Medulla oblongata (tissue), 1 donor: ENCODE measurements around the gene RRP15.

Source experiments
- DNase-seq: peaks from one replicate; pipeline ENCODE4 v3.0.0-alpha.2; 2015; ENCODE audit errors: extremely low spot score

RRP15 gene

DNA sequence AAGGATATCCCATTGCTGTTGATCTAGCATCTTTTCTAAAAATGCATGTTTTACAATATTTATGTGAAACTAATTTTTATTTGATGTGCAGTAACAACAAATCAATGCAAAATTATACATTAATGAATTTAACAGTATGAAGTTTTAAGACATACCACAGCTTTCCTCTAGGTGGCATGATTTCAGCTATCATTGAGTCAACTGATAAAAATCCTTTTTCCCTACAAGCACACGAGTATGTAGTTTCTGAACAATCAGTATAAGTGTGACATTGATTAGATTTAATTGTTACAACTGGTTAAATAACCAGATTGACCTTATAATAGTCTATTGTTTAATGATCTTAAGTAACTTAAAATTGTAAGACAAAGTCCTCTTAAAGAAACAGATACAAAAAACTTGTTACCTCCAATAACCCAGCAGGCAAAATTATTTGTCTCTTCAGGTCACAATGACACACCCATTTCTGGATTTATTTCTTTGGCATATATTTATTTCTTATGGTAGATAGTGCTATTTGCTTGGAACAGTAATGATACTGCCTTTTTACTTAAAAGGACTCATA lies 54.3 kb downstream of the RRP15 start:
- DNase-seq: peak; percentile 75

DNA sequence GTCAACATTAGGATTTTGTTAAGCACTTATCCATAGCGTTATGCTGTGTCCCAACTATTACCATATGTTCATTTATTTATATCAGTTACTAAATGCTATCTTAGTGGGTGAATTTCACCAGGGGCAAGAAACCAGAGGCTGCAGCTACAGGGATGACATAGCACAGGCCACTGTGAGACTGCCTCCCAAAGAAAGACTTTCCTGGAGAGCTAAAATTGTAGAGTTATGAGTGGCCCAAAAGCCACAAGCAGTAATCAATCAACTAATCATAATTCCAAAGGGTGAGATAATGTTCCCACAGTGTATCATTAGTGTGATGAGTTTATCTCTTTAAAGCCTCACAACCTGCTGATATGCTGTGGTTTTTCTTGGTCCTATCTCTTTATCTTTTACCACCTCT lies 56.2 kb downstream of the RRP15 start:
- DNase-seq: no peak

GRCh38 chr1:218342091-218342490 lies 57.0 kb downstream of the RRP15 start:
- no peak for DNase-seq

DNA sequence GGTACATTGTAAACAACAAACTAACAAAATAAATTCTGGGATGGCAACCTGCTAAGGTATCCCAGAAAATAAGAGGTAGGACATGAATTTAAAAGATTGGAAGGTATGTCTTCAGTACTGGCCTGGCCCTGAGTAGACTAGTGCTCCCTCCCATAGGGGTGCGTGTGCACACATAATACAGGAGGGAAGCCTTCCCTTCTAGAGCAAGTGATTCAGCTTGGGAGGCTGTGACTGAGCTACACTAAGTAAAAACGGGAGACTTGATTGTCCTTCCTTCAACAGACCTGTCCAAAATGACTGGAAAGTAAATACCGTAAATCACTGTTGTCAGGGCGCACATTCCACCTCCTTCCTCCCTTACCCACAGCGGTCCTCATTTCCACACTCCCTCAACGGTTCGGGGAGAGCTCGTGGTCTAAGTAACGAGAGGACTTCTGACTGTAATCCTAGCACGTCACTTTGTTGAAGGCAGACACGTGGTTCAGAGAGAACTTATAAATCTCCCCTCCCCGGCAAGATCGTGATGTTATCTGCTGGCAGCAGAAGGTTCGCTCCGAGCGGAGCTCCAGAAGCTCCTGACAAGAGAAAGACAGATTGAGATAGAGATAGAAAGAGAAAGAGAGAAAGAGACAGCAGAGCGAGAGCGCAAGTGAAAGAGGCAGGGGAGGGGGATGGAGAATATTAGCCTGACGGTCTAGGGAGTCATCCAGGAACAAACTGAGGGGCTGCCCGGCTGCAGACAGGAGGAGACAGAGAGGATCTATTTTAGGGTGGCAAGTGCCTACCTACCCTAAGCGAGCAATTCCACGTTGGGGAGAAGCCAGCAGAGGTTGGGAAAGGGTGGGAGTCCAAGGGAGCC lies 60.0 kb downstream of the RRP15 start, which contains the start of gene TGFB2:
TSS of gene TGFB2 (plus strand) at position 523 of the 859 bp plus-strand sequence. CDS start 1,366 bp downstream, outside the sequence.
- peak; percentile 88 for DNase-seq

GRCh38 chr1:218345673-218346390 lies 60.7 kb downstream of the RRP15 start:
- peak; percentile 52 for DNase-seq

GRCh38 chr1:218346391-218347204 lies 61.5 kb downstream of the RRP15 start:
- peak; percentile 47 for DNase-seq

DNA sequence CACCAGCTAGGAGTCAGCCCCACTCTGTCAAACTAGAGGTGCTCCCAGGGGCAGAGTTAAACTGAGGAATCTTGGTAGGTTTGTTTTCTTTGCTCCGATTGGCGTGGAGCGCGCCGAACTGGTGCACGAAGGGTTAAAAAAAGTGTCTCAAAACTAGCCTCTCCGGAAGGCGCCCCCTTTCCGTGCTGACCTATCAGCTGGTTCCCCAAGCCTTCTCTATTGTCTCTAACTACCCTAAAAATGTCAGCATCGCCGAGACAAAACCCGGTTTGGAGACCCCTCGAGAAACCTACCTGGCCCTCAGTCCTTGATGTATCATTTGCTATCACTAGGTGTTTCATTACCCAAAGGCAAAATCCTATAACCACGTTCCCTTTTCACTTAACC lies 62.2 kb downstream of the RRP15 start:
- peak; percentile 58 for DNase-seq

GRCh38 chr1:218347723-218348627 lies 62.9 kb downstream of the RRP15 start:
- peak; percentile 58 for DNase-seq

DNA sequence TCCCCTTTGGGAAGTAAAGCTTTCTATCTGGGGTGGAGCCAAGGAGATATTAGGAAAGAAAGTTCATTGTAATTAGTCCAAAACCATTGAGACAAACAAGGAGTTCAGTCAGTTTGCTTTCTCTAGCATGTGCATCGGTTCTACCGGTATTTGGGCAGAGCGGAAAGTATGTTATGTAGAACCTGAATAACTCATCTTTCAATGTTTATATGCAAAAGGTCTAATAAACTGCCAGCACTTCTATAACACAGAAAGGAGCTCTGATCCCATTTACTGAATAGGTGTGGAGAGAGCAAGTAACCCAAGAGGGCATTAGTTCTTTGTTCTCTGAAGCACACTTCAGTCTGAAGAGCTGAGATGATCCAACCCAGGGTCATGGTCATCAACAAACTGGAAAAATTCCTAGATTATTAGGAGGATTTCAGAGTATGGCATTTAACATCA lies 63.6 kb downstream of the RRP15 start:
- DNase-seq: peak; percentile 41

- peak; percentile 35 for DNase-seq
Measured at GRCh38 chr1:218349348-218350034, 64.4 kb downstream of the RRP15 start.

GRCh38 chr1:218350035-218350525 lies 65.0 kb downstream of the RRP15 start:
- peak; percentile 30 for DNase-seq

GRCh38 chr1:218350801-218351266 lies 65.7 kb downstream of the RRP15 start:
- peak; percentile 40 for DNase-seq

DNA sequence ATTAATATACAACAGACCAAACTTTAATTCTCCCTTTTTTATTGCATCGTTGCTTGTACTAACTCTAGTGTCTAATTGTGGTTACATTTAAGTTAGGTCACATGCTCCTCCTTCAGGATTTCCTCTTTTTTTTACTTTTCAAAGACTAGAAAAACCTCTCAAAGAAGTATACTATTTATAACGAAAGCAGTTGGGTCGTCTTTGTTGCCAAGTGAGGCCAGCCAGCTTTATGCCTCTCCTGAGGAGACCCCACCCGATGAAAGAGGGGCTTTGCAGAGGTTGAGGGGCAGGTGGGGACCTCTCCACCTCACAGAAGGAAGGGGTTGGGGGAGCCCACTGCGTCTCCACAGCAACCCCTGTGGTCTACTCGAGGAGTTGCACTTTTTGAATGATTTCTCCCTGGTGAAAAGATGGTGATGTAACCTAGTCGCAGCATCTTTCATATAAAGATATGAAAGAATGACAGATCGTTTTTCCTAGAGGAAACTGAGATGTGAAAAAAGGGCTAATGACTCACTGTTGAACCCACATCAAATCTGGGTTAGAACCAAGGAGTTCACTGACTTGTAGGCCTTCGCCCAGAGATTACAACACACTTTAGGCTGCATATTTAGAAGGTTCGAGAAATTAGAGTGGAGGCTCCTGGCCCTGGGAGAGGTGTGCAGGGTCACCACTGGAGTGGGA lies 66.4 kb downstream of the RRP15 start:
- peak; percentile 50 for DNase-seq

DNA sequence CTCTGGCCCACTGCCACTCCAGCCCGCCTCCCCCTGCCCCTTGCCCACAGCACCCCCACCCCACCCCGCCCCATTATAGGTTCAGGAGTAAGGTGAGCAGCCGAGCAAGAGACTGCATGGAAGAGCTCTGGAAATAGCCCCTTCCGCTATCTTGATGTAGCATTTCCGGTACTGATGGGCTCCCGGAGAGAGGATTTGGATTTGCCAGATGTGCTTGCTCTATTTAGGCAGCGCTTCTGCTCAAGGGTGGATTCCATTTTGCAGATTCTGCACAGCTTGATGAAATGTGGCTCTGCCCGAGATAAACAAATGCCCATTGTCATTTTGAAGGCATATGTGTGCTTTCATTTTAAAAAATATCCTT lies 67.0 kb downstream of the RRP15 start:
- DNase-seq: no peak

DNA sequence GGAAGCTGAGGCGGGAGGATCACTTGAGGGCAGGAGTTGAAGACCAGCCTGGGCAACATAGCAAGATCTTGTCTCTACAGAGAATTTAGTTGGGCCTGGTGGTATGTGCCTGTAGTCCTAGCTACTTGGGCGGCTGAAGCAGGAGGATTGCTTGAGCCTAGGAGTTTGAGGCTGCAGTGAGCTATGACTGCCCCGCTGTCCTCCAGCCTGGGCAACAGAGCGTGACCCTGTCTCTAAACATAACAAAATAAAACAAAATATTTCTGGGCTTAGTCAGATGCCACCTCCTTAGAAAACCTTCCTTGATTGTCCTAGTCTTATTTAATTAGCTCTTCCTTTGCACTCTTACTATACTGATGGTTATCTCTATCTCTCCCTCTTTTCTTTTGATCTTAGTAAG lies 68.6 kb downstream of the RRP15 start:
- DNase-seq: no peak

- DNase-seq: no peak
Measured at GRCh38 chr1:218355278-218355677, 70.2 kb downstream of the RRP15 start.

DNA sequence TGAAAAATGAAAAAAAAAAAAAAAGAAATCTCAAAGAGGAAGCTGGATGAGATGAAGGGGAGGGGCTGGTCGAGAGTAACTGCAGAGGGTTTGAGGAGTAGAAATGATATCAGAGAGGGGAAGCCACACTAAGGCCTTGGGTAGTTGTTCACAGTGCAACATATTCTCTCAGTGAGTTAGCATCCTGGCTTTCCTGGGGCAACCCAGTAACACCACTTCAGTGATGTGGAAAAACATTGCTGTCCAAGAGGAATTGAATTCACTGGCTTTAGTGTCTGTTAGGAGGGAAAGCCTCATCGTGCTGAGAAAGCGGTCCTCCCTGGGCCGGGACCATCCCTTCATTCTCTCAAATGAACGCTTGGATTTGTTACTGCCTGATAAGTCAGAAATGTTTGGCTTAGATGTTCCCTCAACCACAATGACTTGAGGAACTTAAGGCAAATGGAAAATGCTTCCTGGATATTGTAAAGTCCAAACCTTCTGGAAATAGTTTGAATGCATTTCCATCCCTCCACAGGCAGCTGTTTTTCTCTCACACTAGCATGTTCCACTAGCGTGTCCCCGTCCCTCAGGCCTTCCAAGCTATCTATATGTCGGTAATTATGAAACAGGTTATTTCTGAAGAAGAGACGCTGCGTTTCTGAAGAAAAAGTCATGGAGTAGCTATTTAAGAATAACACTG lies 72.3 kb downstream of the RRP15 start:
- DNase-seq: no peak

DNA sequence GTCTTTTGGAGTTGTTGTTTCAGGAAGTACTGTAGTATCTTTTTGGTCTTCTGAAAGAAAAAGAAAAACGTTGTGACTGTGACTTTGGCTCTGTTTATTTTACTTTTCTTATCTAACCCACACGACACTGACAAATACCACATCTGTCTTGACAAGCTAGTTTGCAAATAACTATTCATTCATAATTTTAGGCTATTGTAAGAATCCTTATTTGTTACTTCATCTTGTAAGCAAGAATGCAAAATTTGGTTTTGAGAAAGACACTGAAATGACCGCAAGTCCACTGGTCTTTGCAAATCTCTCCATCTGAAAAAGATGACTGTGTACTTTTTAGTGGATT lies 72.8 kb downstream of the RRP15 start:
- DNase-seq: no peak
